ENCODE measurements around the gene FBL.

FBL gene

DNA sequence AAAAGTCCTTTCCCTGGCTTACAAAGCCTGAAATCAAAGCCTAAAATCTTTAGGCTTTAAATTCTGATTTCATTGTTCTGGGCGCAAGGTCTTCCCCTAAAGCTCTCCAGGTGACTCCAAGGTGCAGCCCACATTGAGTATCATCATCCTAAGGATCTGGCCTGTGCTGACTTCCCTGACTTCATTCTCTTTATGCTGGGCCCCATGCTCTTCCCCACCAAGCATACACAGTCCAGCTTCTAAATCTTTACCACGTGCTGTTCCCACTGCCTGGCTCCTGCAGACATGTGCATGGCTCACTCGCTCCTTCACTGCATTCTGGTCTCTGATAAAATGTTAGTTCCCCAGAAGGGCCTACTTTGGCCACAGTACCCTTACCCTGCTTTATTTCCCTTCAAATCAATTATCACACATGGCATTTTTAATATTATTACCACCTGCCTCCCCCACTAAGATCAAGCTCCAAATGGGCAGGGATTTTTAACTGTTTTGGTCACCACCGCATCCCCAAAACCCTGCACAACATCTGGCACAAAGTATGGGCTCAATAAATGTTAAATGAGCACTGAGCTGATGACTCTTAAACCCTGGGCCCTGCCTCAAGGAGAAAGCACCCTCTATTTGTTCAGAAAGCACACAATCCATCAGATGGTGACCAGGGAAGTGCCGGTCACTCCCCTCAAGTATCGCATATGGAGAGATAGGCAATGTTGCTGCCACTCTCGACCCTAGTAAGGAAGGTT, 3.3 kb downstream of the FBL start:
- no peak for DNase-seq (ENCODE audit: low spot score)

DNA sequence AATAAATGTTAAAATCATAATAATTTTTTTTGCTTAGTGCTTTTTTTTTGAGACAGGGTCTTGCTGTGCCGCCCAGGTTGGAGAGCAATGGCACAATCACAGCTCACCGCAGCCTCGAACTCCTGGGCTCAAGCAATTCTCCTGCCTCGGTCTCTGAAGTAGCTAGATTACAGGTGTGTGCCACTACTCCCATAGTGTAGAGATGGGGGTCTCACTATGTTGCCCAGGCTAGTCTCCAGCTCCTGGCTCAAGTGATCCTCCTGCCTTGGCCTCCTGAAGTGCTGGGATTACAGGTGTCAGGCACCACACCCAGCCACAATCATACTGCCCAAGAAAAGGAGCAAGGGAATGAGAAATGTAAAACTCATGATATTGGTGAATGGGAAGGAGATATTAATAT, 5.1 kb downstream of the FBL start:
- DNase-seq (ENCODE audit: low spot score) = no peak

DNA sequence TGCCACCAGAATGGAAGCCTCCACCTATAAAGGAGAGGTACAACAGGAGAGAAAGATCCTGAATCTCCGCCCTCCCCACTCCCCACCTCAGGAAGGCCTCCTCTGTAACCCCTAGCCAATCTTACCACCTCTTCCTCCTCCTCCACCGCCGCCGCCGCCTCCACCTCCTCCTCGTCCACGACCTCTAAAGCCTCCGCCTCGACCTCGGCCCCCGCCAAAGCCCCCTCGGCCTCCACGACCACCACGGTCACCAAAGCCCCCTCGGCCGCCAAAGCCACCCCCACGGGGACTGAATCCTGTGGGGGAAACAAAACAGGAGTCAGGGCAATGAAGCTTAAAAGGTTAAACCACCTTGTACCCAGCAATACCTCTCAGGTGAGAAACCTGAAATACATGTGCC, 5.7 kb downstream of the FBL start:
- DNase-seq (ENCODE audit: low spot score) = no peak

DNA sequence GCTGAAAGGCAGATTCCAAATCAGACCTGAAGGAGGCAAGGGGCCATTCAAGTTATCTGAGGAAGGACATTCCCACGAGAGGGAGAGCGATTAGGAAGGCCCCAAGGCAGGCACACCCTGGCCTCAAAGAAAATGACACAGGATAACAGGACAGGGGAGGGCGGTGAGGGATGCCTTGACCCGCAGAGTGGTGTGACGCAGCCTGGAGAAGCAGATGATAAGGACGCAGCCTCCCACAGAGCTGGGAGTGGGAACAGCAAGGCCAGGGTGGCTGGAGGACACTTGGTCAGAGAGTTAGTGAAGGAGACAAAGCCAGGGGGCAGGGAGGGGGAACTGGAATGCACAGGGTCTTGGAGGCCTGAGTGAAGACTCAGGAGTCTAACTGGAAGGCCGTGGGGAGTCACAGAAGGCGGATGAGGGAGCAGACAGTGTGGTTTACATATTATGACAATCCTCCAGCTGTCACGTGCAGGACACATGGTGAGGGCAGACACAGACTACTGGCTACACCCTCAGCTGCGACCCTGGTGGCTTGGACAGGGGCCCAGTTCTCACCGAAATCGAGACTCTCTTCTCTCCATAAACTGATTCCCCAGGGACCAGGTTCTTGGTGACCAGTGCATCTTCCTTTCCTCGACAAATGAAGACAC, 6.4 kb downstream of the FBL start:
- DNase-seq (ENCODE audit: low spot score) = no peak

DNA sequence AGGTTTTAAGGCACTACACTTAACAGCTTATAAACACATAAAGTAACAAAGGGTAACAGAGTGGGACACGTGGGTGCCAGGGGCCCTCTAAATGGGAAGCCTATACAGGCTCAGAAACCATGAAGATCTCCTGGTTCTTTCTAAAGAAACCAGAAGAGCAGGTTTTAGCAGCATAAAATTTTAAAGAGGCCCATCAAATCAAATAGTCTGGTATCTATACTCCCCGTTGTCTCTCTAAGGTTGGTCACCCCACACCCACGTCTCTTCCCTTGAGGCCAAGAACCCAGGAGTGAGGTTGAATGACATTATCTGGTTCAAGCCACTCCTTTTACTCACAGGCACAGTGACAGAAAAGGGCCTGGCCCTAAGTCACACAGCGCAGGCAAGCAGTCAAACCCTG, 7.6 kb downstream of the FBL start:
- no peak for DNase-seq (ENCODE audit: low spot score)

DNA sequence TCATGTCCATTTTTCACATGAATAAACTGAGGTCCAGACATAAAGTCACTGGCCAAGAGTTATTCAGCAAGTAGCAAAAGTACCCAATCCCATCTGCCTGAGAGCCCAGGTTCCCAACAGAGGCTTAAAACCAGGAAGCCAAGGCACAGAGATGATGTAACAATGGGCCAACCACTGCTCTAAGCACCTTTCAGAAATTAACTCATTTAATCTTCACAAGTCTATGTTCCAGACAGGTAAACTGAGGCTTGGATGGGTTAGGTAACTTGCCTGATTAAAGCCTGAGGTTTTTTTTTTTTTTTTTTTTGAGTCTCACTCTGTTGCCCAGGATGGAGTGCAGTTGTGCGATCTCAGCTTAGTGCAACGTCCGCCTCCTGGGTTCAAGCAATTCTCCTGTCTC, 8.2 kb downstream of the FBL start:
- DNase-seq (ENCODE audit: low spot score) = no peak

DNA sequence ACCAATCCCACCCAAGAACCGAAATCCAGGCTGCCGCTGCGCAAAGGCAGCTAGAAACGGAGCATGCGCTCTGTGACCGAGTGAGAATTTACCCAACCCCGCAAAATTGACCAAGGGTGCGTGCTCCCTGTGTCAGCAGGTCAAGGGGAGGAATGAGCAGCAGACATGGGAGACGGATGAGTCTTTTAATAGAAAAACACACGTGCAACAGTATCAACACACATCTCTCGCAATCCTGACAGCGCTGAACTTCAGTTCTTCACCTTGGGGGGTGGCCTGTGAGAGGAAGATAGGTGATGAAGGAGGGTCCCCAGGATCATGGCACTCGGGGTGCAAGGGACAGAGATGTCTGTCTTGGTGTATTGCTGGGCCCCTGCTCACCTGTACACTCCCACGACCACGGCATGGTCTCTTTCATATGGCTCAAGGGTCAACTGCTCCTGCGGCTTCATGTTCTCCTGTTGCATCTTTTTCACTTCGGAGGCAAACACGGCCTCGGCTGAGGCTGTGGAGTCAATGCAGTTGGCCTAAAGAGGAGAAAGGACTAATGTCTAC, 11.8 kb downstream of the FBL start:
- DNase-seq (ENCODE audit: low spot score) = no peak

DNA sequence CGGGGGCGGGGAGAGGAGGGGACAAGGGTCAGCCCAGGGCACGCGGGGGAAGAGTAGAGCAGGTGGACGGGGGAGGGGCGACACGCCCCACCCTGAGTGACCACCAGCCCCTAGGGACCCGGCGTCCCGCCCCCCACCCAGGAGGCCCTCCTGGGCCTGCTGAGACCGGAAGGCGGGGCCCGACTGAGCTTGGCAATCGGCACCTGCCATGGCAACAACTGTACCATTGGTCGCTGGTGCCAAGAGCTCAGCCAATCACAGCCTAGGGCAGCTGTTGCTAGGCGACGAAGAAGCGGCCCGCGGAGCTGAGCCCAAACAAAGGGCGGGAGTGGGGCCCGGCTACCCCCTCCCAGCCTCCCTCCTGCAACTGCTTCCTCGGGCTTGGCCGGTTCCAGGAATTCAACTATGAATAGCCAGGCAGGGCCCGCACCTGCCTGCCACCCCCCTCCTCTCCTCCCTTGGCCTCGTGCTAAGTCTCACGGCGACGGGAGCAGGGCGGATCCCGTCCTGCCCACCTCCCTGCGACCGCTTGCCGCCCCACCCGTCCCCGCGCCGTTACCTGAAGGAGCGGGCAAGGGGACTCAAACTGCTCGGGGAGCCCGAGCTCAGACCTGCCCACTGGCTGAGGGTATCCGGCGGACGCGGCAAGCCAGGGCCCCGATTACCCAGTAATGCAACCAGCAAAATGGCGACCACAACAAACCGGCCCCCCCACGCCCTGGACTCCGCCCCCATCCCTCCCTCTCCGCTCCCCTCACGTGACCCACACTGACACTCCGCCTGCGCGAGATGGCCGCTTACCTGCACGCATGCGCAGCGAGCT, 12.5 kb downstream of the FBL start, which contains the start of gene DYRK1B:
Gene DYRK1B (minus strand): TSS at position 699 of the 823 bp plus-strand sequence. CDS start 2,295 bp downstream, outside the sequence.
- DNase-seq (ENCODE audit: low spot score) = peak; percentile 98

DNA sequence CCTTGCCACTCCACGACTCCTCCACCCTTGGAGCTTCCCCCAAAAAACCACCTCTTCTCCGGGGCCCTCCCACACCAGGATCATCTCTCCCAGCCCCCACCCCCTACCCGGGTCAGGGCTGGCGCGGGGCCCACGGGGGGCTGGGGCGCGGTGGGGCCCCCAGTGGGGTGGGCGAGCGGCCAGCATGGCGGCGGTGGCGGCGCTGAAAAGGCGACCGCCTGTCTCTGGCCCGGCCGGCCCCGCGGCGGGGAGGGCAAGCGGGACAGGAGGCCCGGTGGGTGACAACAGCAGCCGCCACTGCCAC, 13.1 kb downstream of the FBL start:
- DNase-seq (ENCODE audit: low spot score) = no peak

DNA sequence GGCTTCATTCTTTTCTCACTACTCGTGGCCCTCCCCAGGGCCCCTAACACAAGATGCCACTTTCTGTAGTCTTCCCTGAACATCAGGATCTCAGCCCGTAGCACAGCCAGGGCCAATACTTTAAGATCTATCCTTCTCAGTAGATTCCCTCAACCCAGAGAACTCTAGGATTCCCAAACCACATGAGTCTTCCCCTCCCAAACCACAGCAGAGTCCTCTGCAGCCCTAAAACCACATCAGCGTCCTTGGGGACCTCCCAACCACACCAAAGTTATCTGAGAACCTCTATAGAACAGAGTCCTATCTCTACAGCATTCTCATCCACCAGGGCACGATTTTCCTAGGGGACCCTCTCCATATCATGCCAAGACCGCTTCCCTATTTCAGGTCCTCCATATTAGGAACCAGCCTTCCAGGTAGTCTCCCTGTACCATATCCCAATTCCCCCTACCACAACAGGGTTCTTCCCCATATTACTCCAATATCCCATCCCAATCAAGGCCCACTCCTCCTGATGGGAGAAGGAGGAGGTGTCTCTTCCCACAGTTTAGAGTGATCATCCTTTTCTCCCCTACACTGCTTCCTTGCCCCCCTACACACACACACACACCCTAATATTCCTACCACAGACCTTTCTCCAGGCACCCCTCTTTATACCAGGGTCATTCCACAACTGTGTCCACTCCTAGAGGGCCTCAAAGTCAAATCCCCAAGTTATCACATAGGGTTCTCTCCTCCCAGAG, 13.7 kb downstream of the FBL start:
- no peak for DNase-seq (ENCODE audit: low spot score)

DNA sequence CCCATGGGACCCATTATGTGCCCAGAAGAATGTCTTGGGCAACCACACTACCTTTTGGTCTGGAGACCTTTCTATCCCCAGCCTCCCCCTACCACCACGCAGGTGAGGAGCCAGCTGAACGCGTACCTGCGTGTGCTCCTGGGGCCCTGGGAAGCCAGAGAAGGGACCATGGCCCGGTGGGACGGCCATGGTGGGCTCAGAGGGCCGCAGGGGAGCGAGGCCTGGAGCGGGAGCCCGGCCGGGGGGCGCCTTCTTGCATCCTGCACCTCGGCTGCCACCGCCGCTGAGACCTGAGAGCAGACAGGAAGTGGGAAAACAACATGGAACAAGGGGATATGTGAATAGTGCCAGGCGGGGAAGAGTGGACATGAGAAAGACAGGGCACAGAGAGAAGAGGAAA, 14.5 kb downstream of the FBL start:
- no peak for DNase-seq (ENCODE audit: low spot score)

DNA sequence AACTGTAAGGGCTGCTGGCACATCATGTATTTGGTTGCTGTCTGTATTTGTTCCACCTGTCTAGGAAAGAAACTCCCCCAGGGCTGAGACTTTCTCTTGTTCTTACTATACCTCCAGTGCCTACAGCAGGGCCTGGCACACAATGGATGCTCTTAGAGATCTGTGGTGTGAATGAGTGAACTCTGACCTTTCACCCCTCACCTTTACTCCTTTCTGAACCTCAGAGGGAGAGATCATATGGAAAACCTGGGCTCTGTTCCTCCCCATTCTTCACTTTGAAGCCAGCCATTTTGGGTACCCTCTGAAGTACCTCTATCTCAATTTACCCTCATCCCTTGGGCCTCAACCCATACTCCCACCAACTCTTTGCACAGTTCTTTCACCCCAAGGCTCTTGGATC, 15.3 kb downstream of the FBL start:
- DNase-seq (ENCODE audit: low spot score) = no peak

DNA sequence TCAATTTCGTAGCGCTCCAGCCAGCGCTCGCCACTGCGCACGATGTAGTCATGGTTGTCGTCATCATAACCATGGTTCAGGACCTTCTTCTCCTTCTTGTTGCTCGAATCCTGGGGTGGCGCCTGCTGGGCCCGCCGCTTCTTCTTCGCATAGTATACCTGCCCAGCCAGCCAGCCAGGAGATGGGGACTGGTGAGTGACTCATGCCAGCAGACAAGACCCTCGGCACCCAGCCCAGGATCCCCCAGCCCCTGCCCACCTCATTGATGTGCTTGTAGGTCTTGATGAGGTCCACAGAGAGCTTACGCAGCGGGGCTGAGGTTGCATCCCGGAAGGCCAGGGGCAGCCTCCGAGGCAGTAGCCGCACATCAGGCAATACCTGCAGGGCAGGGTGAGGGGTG, 15.8 kb downstream of the FBL start:
- no peak for DNase-seq (ENCODE audit: low spot score)

DNA sequence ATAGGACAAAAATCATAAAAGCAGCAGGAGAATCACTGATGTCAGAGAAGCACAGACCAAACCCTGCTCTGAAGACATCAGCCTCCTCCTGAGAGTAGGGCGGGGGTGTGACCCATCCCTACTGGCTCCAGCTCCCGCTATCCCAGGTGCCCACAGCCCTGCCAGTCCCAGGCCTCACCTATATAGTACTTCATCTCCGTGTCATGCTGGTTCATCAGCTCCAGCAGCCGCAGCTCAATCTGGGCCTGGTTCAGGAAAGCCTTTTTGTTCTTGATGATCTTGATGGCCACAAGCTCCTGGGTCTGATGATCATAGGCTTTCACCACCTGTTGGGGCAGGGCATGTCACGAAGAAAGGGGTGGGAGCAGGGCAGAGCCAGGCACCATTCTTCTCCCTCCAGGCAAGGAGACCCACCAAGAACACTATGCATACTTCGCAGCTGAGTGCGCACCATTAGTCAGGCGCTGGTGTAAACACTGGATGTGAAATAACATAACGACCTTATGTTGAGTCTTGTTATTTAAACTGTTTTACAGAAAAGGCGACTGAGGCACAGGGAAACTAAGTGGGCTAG, 16.4 kb downstream of the FBL start:
- no peak for DNase-seq (ENCODE audit: low spot score)

DNA sequence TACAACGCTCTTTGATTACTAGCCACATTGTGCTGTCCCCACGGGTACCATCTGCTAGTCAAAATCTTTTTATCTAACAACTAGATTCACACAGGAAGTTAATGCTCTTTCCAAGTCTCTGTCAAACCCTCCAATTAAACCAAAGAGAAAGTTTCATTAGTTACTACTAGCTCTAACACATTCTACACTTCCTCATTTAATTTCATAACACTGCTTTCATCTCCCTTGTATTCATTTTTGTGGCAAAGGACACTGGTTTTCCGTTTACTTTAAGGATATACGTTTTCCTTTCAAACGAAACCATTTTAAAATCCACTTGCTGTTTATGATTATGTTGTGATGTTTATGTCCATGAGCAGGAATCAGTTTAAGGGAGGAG, 17.5 kb downstream of the FBL start:
- DNase-seq (ENCODE audit: low spot score) = no peak

DNA sequence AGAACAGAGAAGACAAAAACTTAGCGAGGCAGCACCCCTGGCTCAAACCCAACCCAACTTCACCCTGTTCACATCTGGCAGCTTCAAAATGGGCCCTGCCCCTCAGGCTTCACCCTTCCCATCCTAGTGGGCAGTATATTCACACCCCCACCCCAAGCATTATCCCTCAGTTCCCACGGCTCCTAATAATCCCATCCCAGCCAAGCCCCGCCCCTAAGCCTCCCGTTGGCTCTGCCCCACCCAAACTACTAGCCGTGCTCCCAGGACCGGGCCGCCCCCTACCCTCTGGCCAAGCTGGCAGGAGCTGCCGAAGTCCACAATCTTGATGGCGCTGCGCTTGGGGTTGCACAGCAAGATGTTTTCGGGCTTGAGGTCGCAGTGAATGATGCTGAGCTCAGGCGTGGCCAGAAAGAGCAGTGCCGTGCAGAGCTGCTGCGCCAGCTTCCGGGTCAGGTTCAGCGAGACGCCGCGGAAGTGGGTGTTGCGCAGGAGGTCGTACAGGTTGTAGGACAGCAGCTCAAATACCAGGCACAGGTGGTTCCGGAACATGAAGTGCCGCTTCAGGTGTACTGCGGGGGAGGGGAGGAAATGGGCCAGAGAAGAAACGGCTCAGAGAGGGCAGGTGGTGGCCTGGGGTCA, 18.0 kb downstream of the FBL start:
- peak; percentile 31 for DNase-seq (ENCODE audit: low spot score)

DNA sequence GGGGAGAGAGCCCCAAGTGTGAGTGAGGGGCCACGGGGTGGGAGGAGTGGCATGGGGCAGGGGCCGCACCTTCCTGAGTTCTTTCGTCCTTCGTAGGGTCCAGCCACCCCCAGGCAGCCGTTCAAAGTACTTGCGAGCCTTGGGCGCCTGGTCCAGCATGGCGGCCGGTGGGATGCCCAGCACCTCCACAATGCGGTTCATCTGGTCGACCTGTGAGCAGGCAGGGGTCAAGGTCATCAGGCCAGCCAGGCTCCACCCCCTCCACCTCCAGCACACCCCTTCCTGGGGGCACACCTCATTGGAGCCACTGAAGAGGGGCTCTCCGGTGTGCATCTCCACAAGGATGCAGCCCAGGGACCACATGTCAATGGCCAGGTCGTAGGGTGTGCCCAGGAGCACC, 19.0 kb downstream of the FBL start:
- no peak for DNase-seq (ENCODE audit: low spot score)

DNA sequence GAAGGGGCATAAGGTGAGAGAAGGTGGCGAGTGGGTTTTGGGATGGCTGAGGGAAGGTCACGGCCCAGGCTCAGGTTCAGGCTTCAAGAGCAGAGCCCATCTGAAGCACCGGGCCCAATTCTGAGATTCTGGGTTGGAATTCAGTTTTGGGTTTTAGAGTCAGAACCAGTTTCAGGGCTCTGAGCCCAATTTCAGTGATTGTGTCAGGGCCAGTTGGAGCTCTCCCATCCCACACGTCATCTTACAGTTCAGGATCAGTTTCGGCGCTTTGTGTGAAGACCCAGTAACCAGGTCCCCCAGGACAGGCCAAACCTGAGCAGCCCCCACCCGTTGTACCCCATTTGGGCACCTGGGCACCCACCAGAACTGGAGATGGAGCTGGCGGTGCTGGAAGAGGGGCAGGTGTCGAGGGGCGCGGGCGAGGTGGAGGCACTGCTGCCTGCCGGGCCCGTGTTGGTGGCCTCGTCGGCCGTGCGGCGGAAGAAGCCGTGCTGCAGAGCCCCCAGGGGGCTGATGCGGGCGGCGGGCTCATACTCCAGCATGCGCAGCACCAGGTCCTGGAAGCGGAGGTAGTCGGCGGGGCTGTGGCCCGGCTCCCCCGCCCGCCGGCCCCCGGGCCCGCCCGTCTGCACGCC, 19.8 kb downstream of the FBL start:
- no peak for DNase-seq (ENCODE audit: low spot score)

DNA sequence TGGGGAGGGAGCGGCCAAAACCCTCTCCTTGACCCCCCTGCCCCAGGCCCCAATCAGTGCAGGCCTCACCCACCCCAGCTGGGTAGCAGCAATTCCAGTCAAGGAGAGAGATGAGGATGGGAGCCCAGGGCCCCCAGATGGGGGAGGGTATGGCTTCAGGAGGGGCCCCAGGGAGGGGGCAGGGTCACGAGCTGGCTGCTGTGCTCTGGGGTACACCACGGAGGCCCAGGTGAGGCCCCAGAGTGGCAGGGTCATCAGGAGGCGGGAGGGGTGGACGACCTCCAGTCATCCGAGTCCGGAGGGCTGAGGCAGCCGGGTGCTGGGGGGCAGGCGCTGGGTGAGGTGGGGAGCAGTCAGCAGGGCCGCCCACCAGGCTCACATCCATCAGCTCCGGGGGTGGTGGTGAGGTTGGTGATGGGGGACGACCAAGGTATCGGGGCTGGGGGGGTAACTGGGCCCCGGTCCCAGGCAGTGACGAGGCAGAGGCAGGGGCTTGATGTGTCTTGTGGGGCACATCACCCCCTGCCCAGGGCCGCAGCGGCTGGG, 20.6 kb downstream of the FBL start:
- no peak for DNase-seq (ENCODE audit: low spot score)

DNA sequence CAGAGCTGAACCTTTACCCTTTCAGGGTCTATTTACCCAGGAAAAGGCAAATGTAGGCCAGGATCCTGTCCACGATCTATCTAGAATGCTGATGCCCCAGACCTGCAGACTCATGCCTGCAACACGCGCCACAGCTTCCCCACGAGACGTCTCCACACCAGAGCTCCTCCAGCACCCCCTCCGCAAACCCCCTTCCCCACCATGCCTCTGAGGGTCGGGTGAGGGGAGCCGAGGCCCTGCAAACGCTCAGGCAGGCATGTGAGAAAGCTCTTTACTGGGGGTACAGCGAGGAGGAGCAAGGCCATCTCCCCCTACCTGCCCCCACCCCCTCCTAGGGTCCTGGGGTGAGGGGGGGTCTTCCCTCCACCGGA, 21.1 kb downstream of the FBL start:
- DNase-seq (ENCODE audit: low spot score) = no peak
